GM19099 (cell line): ENCODE measurements around the gene CD6.

ENCODE experiments used
- POLR2A ChIP-seq: IDR thresholded peaks from 3 replicates; pipeline ENCODE4 v1.6.1; 2011; ENCODE audit warnings: low read depth; ENCODE audit not compliant: insufficient read length; ENCODE audit errors: extremely low read depth

The CD6 gene, protein sequence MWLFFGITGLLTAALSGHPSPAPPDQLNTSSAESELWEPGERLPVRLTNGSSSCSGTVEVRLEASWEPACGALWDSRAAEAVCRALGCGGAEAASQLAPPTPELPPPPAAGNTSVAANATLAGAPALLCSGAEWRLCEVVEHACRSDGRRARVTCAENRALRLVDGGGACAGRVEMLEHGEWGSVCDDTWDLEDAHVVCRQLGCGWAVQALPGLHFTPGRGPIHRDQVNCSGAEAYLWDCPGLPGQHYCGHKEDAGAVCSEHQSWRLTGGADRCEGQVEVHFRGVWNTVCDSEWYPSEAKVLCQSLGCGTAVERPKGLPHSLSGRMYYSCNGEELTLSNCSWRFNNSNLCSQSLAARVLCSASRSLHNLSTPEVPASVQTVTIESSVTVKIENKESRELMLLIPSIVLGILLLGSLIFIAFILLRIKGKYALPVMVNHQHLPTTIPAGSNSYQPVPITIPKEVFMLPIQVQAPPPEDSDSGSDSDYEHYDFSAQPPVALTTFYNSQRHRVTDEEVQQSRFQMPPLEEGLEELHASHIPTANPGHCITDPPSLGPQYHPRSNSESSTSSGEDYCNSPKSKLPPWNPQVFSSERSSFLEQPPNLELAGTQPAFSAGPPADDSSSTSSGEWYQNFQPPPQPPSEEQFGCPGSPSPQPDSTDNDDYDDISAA

DNA sequence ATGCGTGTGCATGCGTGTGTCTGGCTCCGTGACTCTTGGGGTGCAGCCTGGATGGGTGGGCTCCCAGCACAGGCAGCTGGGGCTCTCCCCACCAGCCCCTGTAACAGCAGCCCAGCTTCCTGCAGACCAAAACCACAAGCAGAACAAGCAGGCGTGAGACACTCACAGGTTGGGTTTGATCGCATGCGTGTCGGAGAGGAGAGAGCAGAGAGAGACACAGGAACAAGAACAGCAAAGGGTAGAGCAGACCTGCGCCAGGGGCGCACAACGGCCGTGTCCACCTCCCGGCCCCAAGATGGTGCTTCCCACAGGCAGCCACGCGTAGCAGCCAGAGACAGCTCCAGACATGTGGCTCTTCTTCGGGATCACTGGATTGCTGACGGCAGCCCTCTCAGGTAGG lies at the start of gene CD6:
Gene CD6 (plus strand): TSS at position 161 of the 400 bp plus-strand sequence. CDS start 186 bp downstream, at position 347.
- TF ChIP-seq POLR2A, result no peak

DNA sequence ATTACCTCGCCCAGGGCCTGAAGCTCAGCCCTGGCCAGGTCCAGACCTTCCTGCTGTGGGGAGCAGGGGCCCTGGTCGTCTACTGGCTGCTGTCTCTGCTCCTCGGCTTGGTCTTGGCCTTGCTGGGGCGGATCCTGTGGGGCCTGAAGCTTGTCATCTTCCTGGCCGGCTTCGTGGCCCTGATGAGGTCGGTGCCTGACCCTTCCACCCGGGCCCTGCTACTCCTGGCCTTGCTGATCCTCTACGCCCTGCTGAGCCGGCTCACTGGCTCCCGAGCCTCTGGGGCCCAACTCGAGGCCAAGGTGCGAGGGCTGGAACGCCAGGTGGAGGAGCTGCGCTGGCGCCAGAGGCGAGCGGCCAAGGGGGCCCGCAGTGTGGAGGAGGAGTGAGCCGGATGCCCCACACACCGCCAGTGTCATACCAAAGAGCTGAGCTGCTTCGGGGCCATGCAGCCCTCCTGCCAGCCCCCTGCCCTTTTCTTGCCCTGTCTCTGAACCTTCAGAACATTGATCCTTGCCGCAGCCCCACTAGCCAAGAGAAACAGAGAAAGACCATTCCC lies 49.6 kb upstream of the CD6 start:
- TF ChIP-seq POLR2A, result no peak

DNA sequence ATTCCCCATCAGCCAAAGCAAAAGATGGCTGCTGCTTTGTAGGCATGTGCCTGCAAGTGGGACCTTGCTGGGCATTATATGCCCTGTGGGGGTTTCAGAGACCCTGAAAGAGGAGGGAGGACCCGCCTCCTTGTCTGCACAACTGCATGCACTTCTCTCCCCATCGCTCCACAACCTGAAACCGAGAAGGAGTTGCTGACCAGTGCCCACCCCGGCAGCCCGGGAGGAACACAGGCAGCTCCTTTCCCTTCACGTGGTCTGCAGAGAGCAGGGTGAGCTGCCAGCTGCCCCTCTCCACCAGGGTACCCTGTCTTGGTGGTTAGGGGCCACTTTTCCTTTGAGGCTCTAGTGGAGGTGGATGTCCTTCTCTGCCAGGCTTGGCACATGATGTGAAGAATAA lies 48.6 kb upstream of the CD6 start:
- TF ChIP-seq POLR2A, result no peak

DNA sequence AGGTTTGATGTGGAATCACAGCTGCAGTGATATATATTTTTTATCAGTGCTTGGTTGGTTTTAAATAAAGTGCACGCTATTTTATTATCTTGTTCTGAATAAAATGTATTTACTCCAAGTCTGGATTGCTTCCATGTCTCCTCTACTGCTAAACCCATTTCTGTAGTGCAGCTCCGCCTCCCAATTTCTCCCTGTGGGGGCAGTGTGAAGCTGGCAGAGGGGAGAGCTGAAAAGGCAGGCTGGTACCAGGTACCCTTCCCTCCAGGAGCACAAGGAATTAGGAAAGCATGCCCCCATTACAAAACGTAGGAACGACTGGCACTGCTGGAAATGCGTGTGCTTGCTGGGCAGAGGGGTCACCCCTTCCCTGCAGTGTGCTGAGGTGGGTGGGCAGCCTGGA lies 48.2 kb upstream of the CD6 start:
- TF ChIP-seq POLR2A, result no peak

DNA sequence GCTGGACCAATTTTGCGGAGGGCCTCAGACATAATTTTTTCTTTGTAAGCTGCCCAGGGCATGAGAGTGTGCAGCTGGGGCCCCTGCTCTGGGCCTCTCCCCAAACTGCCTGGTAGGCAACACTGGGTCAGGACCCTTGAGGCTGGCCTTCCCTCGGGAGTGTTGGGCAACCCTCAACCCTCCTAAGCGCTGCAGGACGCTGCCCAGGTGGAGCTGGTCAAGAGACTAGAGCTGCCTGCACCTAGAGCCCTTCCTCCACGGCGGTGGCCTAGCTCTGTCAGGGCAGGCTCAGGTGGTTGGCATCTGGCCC lies 47.7 kb upstream of the CD6 start:
- TF ChIP-seq POLR2A, result no peak

DNA sequence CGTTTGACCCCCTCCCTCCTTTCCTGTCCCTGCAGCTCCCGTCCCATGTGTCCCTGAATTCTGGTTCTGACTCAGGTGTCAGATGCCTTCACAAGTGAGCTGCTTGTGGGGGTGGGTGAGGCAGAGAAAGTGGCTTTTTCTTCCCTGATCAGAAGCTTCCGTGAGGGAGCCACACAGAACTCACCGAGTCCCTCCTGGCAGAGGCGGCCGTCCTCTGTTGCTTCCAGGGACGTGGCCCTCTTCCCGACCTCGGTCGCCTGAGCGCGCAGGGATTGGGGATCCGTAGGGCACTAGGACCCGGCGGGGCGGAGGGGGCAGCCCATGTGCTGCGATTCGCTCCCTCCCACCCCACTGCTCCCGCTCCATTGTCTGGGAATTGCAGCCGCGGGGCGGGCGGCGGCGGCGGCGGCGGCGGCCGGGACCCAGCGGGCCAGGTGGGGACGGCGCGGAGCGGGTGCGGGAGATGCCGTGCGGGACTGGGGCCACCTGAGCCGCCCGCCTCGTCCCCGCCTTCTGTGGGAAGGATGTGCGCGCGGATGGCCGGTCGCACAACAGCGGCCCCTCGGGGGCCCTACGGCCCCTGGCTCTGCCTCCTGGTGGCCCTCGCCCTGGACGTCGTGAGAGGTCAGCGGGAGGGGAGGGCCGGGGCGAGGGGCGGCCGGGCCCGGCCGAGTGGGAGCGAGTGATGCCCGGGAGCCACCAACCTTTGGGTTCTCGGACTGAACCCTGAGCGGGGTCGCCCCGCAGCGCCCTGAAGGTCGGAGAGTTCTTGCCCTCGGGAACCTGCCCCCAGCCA lies 47.2 kb upstream of the CD6 start, which contains the start of gene TMEM132A:
Gene TMEM132A (plus strand): TSS at position 351 of the 796 bp plus-strand sequence. CDS start 174 bp downstream, at position 525.
- peak; percentile 21 for TF ChIP-seq POLR2A

DNA sequence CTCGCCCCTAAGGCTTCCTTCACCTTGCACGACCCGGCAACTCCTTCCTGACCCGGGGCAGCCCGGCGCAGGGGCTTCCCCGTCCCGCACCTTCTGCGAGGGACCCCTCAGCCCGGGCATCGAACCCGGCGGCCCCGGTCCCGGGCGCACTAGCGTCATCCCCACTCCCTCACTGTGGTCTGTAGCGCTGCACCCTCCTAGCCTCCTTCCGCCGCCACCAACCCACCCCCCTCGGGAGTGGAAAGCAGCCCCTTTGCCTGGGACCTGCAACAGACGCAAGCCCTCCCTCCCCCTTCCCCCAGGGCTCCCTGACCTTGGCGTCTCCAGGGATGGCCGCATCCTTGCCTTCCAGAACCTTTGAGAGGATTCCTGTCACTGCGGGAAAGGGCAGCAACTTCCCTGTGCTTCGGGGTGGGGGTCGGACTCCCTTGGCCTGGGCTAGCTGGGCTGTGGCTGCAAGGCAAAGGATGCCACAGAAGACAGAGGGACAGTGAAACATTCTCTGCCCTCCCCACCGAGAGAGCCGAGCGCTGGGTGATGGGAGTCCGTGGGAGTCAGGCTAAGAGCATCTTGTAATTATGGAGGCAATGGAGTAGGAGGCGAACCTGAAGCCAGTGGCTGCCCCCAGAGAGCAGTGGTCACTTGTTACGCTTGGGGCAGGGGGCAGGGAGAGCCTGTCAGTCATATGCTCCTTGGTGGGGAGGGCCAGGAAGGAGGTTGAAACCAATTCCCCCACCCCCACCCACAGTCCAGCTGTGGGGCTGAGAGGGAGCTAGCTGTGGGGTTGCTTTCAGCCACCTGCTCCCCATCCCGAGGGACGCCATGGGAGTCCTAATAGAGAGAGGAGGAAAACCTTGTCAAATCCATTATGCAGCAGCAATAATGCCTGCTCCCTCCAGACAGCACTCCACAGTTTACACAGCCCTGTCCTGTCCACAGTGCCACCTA lies 46.3 kb upstream of the CD6 start:
- TF ChIP-seq POLR2A, result no peak

DNA sequence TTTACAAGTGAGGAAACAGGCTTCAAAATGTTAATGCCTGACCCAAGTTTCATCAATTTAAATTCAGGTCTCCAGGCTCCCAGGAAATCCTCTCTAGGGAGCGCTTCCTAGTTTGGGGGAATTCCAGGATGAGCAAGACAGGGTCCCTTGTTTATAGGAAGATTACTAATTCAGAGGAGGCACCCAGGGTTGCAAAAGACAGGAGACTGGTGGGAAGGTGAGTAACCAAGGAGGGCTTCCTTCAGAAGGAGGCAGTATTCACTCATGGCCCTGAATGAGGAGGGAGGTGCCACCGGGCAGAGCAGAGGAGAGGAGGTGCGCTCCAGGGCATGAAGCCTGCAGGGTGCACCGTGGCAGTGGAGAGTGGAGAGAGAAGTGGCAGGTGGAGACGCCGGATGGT lies 45.6 kb upstream of the CD6 start:
- TF ChIP-seq POLR2A, result no peak

DNA sequence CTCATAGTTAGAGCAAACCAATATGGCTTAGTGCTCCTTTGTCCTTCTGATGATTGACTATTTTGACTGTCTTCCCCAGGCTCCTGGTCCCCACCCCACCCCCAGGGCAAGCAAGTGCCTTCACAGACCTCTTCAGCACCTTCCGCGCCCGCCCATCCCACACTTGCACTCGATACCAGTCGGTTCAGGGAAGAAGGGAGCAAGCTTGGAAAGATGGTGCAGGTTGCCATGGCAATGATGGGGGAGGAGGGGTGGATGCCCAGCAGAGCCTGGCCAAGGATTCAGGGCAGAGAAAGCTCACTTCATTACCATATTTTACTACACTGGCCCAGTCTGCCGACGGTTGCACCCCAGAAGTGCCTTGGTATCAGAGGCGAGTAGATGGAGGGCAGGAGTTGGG lies 45.0 kb upstream of the CD6 start:
- TF ChIP-seq POLR2A, result no peak

DNA sequence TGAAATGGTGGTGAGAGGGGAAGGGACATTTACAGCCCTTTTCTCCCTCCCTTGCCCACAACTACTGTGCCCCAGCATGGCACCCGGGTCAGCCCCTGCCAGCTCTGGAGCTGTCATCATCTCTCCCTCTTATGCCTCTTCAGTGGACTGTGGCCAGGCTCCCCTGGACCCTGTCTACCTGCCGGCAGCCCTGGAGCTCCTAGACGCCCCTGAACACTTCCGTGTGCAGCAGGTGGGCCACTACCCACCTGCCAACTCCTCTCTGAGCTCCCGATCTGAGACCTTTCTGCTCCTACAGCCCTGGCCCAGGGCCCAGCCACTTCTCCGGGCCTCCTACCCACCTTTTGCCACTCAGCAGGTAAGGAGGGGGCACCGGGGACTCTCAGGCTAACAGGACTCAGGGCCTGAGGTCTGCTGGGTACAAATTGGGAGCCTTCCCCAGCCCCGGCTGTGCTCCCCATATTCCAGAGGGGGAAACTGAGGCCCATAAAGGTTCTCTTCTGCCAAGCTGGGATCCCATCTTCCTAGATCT lies 44.4 kb upstream of the CD6 start:
- TF ChIP-seq POLR2A, result no peak

DNA sequence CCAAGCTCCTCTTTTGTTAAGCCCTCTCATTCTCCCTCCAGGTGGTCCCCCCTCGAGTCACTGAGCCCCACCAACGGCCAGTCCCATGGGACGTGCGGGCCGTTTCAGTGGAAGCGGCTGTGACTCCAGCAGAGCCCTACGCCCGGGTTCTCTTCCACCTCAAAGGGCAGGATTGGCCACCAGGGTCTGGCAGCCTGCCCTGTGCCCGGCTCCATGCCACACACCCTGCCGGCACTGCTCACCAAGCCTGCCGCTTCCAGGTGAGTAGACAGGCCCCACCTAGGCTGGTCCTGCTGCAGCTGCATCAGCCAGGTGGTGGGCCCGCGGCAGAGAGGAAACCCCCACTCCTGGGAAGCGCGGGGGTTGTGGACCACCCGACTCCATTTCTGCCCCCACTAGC lies 43.9 kb upstream of the CD6 start:
- TF ChIP-seq POLR2A, result no peak

DNA sequence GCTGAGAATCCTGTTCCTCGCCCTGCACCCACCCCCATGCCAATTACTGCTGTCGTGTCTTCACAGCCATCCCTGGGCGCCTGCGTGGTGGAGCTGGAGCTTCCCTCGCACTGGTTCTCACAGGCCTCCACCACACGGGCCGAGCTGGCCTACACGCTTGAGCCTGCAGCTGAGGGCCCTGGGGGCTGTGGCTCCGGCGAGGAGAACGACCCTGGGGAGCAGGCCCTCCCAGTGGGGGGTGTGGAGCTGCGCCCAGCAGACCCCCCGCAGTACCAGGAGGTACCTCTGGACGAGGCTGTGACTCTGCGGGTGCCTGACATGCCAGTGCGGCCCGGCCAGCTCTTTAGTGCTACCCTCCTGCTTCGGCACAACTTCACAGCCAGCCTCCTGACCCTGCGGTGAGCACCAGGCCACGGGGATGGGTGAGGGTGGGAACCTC lies 42.9 kb upstream of the CD6 start:
- no peak for TF ChIP-seq POLR2A

DNA sequence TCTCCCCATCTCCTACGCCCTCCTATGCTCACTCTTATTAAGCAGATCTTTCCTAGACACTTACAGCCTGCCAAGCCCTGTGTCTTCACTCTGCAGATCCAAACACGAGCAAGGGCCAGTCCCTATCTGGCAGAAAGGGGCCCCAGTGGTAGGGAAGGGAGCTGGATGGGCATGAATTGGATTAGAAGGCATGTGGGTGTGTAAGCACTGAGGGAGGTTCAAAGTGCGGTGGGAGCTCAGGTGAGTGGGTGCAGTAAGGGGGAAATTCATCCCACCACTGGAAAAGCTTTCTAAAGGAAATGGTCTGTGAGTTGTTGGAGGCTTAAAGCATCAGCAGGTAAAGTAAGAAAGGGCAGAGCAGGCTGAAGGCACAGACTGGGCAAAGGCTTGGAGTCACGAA lies 41.7 kb upstream of the CD6 start:
- no peak for TF ChIP-seq POLR2A

DNA sequence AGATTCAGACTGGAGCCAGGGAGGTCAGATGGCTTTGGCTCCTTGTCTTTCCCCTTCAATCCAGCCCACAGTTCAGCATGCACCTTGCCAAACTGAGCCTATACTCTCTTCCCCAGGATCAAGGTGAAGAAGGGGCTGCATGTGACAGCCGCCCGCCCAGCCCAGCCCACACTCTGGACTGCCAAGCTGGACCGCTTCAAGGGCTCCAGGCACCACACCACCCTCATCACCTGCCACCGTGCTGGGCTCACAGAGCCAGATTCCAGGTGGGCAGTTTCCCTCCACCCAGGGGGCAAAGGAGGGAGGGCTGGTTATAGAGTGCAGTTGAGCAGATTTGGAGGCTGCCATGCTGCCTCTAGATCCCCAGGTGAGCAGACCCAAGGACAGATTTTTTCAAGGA lies 41.1 kb upstream of the CD6 start:
- TF ChIP-seq POLR2A, result no peak
